ENCODE results near the gene LAYN. TPM values are rescaled to one million over a fixed set of nuclear protein-coding genes. Genes with fewer than 3 reads are reported as not detected.
A peak's percentile ranks its signal among the peaks of the same experiment; 100 is the strongest.

LAYN gene
- total RNA-seq, 1 donor from 2014 or later, result 3.8 TPM

- Mint-ChIP-seq H3K36me3 (ENCODE audit: low read depth) (no peaks in the 10 kb centered on the region), H3K4me1 (peaks cover 10% of the 10 kb centered on the region), H3K27me3 (ENCODE audit: low read depth) (no peaks in the 10 kb centered on the region), H3K4me3 (no peak overlapping the region), H3K9me3 (no peaks in the 10 kb centered on the region), H3K27ac (ENCODE audit: unreplicated experiment) (no peak overlapping the region)
- TF ChIP-seq CTCF (conservative IDR thresholded peaks at IDR 0.05), result no peak
- no peak for DNase-seq (ENCODE audit: low read depth, low spot score)
Measured at GRCh38 chr11:111577821-111578220, 37.3 kb downstream of the LAYN start.

GRCh38 chr11:111581341-111581740 lies 40.8 kb downstream of the LAYN start:
- Mint-ChIP-seq H3K27ac (ENCODE audit: unreplicated experiment) (no peak overlapping the region), H3K4me1 (no peaks in the 10 kb centered on the region), H3K4me3 (no peak overlapping the region), H3K9me3 (no peaks in the 10 kb centered on the region), H3K27me3 (ENCODE audit: low read depth) (no peaks in the 10 kb centered on the region), H3K36me3 (ENCODE audit: low read depth) (no peaks in the 10 kb centered on the region)
- no peak for DNase-seq (ENCODE audit: low read depth, low spot score)
- no peak for TF ChIP-seq CTCF (conservative IDR thresholded peaks at IDR 0.05)

GRCh38 chr11:111582163-111582562 lies 41.6 kb downstream of the LAYN start:
- no peak for TF ChIP-seq CTCF (conservative IDR thresholded peaks at IDR 0.05)
- Mint-ChIP-seq H3K4me3 (no peak overlapping the region), H3K4me1 (no peaks in the 10 kb centered on the region), H3K36me3 (ENCODE audit: low read depth) (no peaks in the 10 kb centered on the region), H3K27me3 (ENCODE audit: low read depth) (no peaks in the 10 kb centered on the region), H3K9me3 (no peaks in the 10 kb centered on the region), H3K27ac (ENCODE audit: unreplicated experiment) (no peak overlapping the region)
- no peak for DNase-seq (ENCODE audit: low read depth, low spot score)

DNA sequence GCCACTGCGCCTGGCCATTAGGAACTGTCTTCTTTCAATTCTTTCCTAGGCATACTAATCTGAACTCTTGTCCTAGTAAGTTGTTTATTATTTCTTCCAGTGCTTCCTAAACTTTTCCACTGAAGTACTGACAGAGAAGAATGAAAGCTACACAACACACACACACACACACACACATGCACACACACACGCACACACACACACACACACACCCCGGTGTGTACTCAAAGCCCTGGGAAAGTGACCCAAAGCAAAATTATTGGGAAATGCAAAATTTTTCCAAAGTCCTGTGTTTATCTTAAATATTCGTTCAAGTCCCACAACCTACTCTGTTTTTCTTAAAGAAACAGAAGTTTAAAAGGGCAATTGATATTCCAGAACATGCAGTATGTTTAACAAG lies 42.4 kb downstream of the LAYN start:
- no peak for DNase-seq (ENCODE audit: low read depth, low spot score)
- Mint-ChIP-seq H3K9me3 (no peaks in the 10 kb centered on the region), H3K36me3 (ENCODE audit: low read depth) (no peaks in the 10 kb centered on the region), H3K27ac (ENCODE audit: unreplicated experiment) (no peak overlapping the region), H3K27me3 (ENCODE audit: low read depth) (no peaks in the 10 kb centered on the region), H3K4me3 (no peak overlapping the region), H3K4me1 (no peaks in the 10 kb centered on the region)
- no peak for TF ChIP-seq CTCF (conservative IDR thresholded peaks at IDR 0.05)

DNA sequence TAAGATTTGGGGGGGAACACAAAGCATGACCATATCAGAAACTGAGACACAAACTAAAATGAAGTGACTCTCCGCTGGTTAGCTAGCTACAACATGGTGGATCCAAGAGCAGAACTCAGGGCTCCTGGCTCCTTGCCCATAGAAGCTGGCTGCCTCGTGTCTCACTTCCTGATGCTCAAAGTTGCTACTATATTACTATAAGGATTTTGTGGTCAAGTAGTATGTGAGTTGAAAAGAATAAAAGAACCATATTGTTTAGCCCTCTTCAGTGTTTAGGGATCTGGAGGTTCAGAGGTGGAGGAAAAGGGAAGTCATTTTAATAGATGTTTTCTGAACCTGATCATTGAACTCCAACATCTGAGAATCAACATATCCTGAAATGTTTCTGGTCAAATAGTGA lies 44.9 kb downstream of the LAYN start:
- H3K4me1 Mint-ChIP-seq, result no peaks in the 10 kb centered on the region
- no peaks in the 10 kb centered on the region for H3K27me3 Mint-ChIP-seq (ENCODE audit: low read depth)
- no peak for DNase-seq (ENCODE audit: low read depth, low spot score)
- no peak for TF ChIP-seq CTCF (conservative IDR thresholded peaks at IDR 0.05)
- H3K4me3 Mint-ChIP-seq, result no peak overlapping the region
- peaks cover 3% of the 10 kb centered on the region for H3K9me3 Mint-ChIP-seq
- H3K27ac Mint-ChIP-seq (ENCODE audit: unreplicated experiment), result no peak overlapping the region
- no peaks in the 10 kb centered on the region for H3K36me3 Mint-ChIP-seq (ENCODE audit: low read depth)

DNA sequence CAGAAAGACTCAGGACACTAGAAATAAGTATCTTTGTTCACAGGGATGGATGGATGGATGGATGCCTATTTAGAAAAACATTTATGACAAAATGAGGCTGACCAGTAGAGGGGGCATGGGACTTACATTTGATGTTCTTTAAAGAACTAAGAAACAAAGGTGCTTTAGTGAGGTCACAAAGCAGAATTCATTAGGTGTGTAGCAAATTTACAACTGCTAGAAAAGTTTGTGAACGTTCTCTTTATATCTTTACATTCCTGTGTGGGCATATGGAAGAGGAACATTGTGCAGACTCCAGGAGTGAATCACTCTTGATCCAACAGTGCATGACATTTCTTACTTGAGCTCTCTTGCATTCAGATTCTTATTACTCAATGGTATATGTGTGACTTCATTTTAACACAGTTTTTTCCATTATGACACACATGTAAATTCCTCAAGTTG lies 45.9 kb downstream of the LAYN start:
- Mint-ChIP-seq H3K4me3 (no peak overlapping the region), H3K4me1 (no peaks in the 10 kb centered on the region), H3K27ac (ENCODE audit: unreplicated experiment) (no peak overlapping the region), H3K9me3 (peaks cover 3% of the 10 kb centered on the region), H3K36me3 (ENCODE audit: low read depth) (no peaks in the 10 kb centered on the region), H3K27me3 (ENCODE audit: low read depth) (no peaks in the 10 kb centered on the region)
- DNase-seq (ENCODE audit: low read depth, low spot score), result peak; percentile 18
- peak; percentile 74 for TF ChIP-seq CTCF (conservative IDR thresholded peaks at IDR 0.05)
